ENCODE measurements around the gene C1orf21. TPM values are rescaled to one million over a fixed set of nuclear protein-coding genes. Genes with fewer than 3 reads are reported as not detected.

C1orf21 gene
- polyA plus RNA-seq, 1 donor (not counting 4 experiments of a cell fraction or from before 2014, with no cell fraction given), result 44.3 TPM

- Histone ChIP-seq H3K79me2 (ENCODE audit: control insufficient read depth, insufficient read depth, low read length) (peaks cover 5% of the 10 kb centered on the region), H3K27me3 (ENCODE audit: control insufficient read depth, extremely low read depth, insufficient read depth, low read length) (no peaks in the 10 kb centered on the region), H2AFZ (ENCODE audit: control insufficient read depth, low read length) (no peak overlapping the region), H4K20me1 (ENCODE audit: control insufficient read depth, extremely low read depth, insufficient read depth, low read length) (no peaks in the 10 kb centered on the region), H3K27ac (ENCODE audit: control insufficient read depth, insufficient read depth, low read length) (no peak overlapping the region), H3K4me3 (ENCODE audit: control insufficient read depth in 2 of 3, extremely low read depth in 1 of 3, insufficient read depth in 2 of 3, low read depth in 1 of 3, low read length in 3 of 3) (no peak overlapping the region), H3K36me3 (ENCODE audit: control insufficient read depth in 2 of 2, extremely low read depth in 1 of 2, insufficient read depth in 2 of 2, low read length in 2 of 2) (peaks cover 2 to 5% of the 10 kb centered on the region in 2 experiments), H3K9ac (ENCODE audit: control insufficient read depth, extremely low read depth, insufficient read depth, low read length) (no peak overlapping the region), H3K9me3 (ENCODE audit: control insufficient read depth, low read depth, low read length) (peaks cover 7% of the 10 kb centered on the region), H3K4me1 (ENCODE audit: control insufficient read depth, extremely low read depth, insufficient read depth, low read length) (no peaks in the 10 kb centered on the region), H3K9me1 (ENCODE audit: control insufficient read depth, extremely low read depth, insufficient read depth, low read length) (no peaks in the 10 kb centered on the region), H3K4me2 (ENCODE audit: control insufficient read depth, extremely low read depth, insufficient read depth, low read depth, low read length) (no peak overlapping the region)
- dilution Hi-C loops (cut with MboI; ENCODE audit: extremely low pct_ligation_motif_present, low sequenced_read_pairs), result no loop called here
- no peak for DNase-seq (ENCODE audit: low read depth, low spot score)
- TF ChIP-seq EZH2 (IDR thresholded peaks at IDR 0.05; ENCODE audit: low read length) (no peak), CTCF (optimal IDR thresholded peaks at IDR 0.05 in 1 of 3, IDR thresholded peaks at IDR 0.05 in 1 of 3, conservative IDR thresholded peaks at IDR 0.05 in 1 of 3; ENCODE audit: extremely low read depth in 1 of 3, insufficient read depth in 2 of 3, low read length in 3 of 3) (no peak)
- FAIRE-seq, result no peak
These were observed 86.5 kb downstream of the C1orf21 start for GRCh38 chr1:184473176-184473966.

GRCh38 chr1:184476187-184476586, 89.4 kb downstream of the C1orf21 start:
- dilution Hi-C loops (cut with MboI; ENCODE audit: extremely low pct_ligation_motif_present, low sequenced_read_pairs), result no loop called here
- FAIRE-seq (no peak), DNase-seq (ENCODE audit: low read depth, low spot score) (no peak)
- H4K20me1 ChIP-seq (ENCODE audit: control insufficient read depth, extremely low read depth, insufficient read depth, low read length), result no peaks in the 10 kb centered on the region
- no peak overlapping the region for H3K9ac ChIP-seq (ENCODE audit: control insufficient read depth, extremely low read depth, insufficient read depth, low read length)
- H3K9me3 ChIP-seq (ENCODE audit: control insufficient read depth, low read depth, low read length), result peaks cover 7% of the 10 kb centered on the region
- H3K4me3 ChIP-seq (ENCODE audit: control insufficient read depth in 2 of 3, extremely low read depth in 1 of 3, insufficient read depth in 2 of 3, low read depth in 1 of 3, low read length in 3 of 3), result no peak overlapping the region
- TF ChIP-seq EZH2 (IDR thresholded peaks at IDR 0.05; ENCODE audit: low read length) (no peak), CTCF (optimal IDR thresholded peaks at IDR 0.05 in 1 of 3, IDR thresholded peaks at IDR 0.05 in 1 of 3, conservative IDR thresholded peaks at IDR 0.05 in 1 of 3; ENCODE audit: extremely low read depth in 1 of 3, insufficient read depth in 2 of 3, low read length in 3 of 3) (no peak)
- H3K4me1 ChIP-seq (ENCODE audit: control insufficient read depth, extremely low read depth, insufficient read depth, low read length), result no peaks in the 10 kb centered on the region
- H3K79me2 ChIP-seq (ENCODE audit: control insufficient read depth, insufficient read depth, low read length), result peaks cover 5% of the 10 kb centered on the region
- H3K9me1 ChIP-seq (ENCODE audit: control insufficient read depth, extremely low read depth, insufficient read depth, low read length), result no peaks in the 10 kb centered on the region
- no peak overlapping the region for H3K4me2 ChIP-seq (ENCODE audit: control insufficient read depth, extremely low read depth, insufficient read depth, low read depth, low read length)
- H2AFZ ChIP-seq (ENCODE audit: control insufficient read depth, low read length), result no peak overlapping the region
- no peak overlapping the region for H3K27ac ChIP-seq (ENCODE audit: control insufficient read depth, insufficient read depth, low read length)
- H3K36me3 ChIP-seq (ENCODE audit: control insufficient read depth in 2 of 2, extremely low read depth in 1 of 2, insufficient read depth in 2 of 2, low read length in 2 of 2), result peaks cover 2 to 5% of the 10 kb centered on the region in 2 experiments
- H3K27me3 ChIP-seq (ENCODE audit: control insufficient read depth, extremely low read depth, insufficient read depth, low read length), result no peaks in the 10 kb centered on the region
